Glomerular visceral epithelial cell (primary cell): Measurements from ENCODE around the gene PDE4D.
"Not testable (repeated sequence)": the region's sequence is repeated elsewhere in the genome, so short reads cannot be mapped to it uniquely, and the experiment has no call there.

Experiments
- DNase-seq: peaks from one replicate; pipeline ENCODE4 v3.0.0-alpha.2; 2016; ENCODE audit errors: extremely low spot score

PDE4D gene

GRCh38 chr5:59421986-59422941, 471.3 kb downstream of the PDE4D start:
- DNase-seq: no peak

GRCh38 chr5:59420596-59420995, 472.9 kb downstream of the PDE4D start:
- DNase-seq: no peak

- no peak for DNase-seq
Measured at GRCh38 chr5:59418808-59419207, 474.7 kb downstream of the PDE4D start.

GRCh38 chr5:59416451-59416850, 477.1 kb downstream of the PDE4D start:
- no peak for DNase-seq

GRCh38 chr5:59416026-59416425, 477.5 kb downstream of the PDE4D start:
- no peak for DNase-seq

GRCh38 chr5:59412428-59412827, 481.1 kb downstream of the PDE4D start:
- DNase-seq: no peak

- DNase-seq: not testable (repeated sequence)
Measured at GRCh38 chr5:59408997-59409396, 484.5 kb downstream of the PDE4D start.

GRCh38 chr5:59407967-59408366, 485.6 kb downstream of the PDE4D start:
- no peak for DNase-seq

- DNase-seq: no peak
Measured at GRCh38 chr5:59401637-59402036, 491.9 kb downstream of the PDE4D start.

- DNase-seq: not testable (repeated sequence)
Measured at GRCh38 chr5:59394956-59395355, 498.6 kb downstream of the PDE4D start.

GRCh38 chr5:59393585-59394420, 499.7 kb downstream of the PDE4D start:
- DNase-seq: no peak

- no peak for DNase-seq
Measured at GRCh38 chr5:59391576-59391975, 501.9 kb downstream of the PDE4D start.

GRCh38 chr5:59390989-59391388, 502.5 kb downstream of the PDE4D start:
- no peak for DNase-seq

GRCh38 chr5:59390074-59390659, 503.4 kb downstream of the PDE4D start:
- peak; percentile 37 for DNase-seq

- DNase-seq: no peak
Measured at GRCh38 chr5:59387127-59387526, 506.4 kb downstream of the PDE4D start.

- DNase-seq: no peak
Measured at GRCh38 chr5:59385700-59386099, 507.8 kb downstream of the PDE4D start.

GRCh38 chr5:59380350-59380951, 513.1 kb downstream of the PDE4D start:
- DNase-seq: peak; percentile 90

- DNase-seq: not testable (repeated sequence)
Measured at GRCh38 chr5:59374036-59374435, 519.5 kb downstream of the PDE4D start.

GRCh38 chr5:59371525-59372127, 521.9 kb downstream of the PDE4D start:
- no peak for DNase-seq

- DNase-seq: no peak
Measured at GRCh38 chr5:59368951-59369350, 524.6 kb downstream of the PDE4D start.

GRCh38 chr5:59367791-59368394, 525.6 kb downstream of the PDE4D start:
- DNase-seq: peak; percentile 63
